C4-2B (cell line): ENCODE data around the gene CCDC170.
"Not testable (repeated sequence)": the region's sequence is repeated elsewhere in the genome, so short reads cannot be mapped to it uniquely, and the experiment has no call there.

Source experiments
- CTCF ChIP-seq: fragments of 450-650 bp; conservative IDR thresholded peaks from 2 replicates; pipeline ENCODE4 v1.5.1; 2017; ENCODE audit warnings: mild to moderate bottlenecking
- ZFX ChIP-seq: fragments of 450-650 bp; IDR thresholded peaks from 2 replicates; pipeline ENCODE4 v1.6.1; 2017

GRCh38 chr6:151544884-151545283 lies 51.1 kb downstream of the CCDC170 start:
- not testable (repeated sequence) for TF ChIP-seq CTCF, ZFX
